GM21737 (cell line): ENCODE data around the gene POLDIP2.

Source experiments
- ATAC-seq: cut with Tn5 transposase; IDR thresholded peaks from one replicate; pipeline ENCODE4 v1.9.1; 2021; ENCODE audit warnings: mild to moderate bottlenecking, moderate library complexity; ENCODE audit not compliant: unreplicated experiment

POLDIP2 gene

GRCh38 chr17:28317966-28318758 is 39.2 kb downstream of the POLDIP2 start:
- peak; percentile 8 for ATAC-seq

DNA sequence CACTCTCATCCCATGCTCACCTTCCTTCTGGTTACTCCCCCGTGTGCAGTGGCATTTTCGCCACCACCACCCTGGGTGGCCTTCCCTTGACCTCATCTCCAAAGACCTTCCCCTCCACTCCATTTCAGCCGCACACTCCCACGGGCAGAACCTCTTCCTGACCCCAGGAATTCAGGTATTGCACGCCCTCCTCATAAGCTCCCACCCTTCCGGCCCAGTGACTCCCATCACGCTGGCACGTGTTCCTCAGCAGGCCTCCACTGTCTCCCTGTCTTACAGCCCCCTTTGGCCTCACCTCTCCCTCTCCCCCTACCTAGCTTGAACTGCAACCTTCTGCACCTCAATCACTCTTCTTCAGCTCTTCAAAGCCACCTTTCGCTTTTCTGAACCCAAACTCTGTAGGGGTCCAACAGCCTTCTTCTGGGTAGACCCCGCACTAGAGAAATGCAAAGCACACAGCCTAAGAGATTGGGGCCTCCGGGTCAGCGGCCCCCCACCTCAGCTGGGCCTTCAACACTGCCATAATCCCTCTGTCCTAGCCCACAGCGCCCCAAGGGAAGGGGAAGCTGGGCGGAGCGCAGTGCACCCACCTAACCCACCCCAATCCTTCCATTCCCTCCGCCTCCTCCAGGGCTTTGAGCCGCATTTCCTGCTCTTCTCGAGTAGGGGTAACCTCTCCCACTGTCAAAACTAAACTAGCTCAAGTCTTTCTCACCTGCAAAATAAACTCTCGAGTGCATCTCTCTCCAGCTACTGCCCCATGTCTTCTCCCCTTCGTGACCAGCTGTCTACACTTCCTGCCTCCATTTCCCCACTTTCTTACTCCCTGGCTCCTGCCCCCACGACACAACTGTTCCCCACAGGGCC is 40.0 kb downstream of the POLDIP2 start:
- no peak for ATAC-seq

DNA sequence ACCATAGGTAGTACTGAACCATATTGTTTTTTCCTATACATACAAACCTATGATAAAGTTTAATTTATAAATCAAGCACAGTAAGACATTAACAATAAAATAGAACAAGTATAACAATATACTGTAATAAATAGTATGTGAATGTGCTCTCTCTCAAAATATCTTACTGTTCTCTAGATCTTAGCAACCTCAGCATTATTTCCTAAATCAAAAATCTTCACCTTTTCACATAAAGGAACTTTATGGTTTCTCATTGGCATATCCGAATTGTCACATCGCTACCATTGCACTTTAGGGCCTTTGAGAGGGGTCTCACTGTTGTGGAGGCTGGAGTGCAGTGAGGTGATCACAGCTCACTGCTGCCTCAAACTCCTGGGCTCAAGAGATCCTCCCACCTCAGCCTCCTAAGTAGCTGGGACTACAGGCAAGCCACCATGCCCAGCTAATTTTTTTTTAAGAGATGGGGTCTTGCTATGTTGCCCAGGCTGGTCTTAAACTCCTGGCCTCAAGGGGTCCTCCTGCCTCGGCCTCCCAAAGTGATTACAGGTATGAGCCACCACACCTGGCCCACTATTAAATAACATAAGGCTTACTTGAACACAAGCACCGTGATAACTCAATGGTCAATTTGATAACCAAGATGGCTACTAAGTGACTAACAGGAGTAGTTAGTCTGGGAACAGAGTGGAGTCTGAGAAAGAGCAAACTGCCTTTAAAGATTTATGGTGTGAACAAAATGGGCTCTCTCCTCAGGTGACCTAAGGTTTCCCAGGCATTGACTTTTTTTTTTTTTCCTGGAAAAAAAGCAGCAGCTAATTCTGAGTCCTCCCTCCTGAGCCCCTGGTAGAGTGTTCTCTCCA is 41.3 kb downstream of the POLDIP2 start:
- ATAC-seq, result no peak

GRCh38 chr17:28313841-28314240 is 43.5 kb downstream of the POLDIP2 start:
- no peak for ATAC-seq

- no peak for ATAC-seq
Measured at GRCh38 chr17:28306954-28307401, 50.3 kb downstream of the POLDIP2 start.

DNA sequence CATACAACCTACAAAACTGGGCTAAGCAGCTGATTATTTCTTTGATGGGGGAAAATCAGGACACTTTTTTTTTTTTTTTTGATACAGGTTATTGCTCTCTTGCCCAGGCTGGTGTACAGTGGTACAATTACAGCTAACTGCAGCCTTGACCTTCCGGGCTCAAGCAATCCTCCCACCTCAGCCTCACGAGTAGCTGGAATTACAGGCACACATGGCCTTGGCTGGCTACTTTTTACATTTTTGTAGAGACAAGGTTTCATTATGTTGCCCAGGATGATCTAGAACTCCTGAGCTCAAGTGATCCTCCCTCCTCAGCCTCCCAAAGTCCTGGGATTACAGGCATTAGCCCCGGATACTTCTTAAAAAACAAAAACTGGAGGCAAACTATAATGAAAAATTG is 58.9 kb downstream of the POLDIP2 start:
- ATAC-seq, result no peak
